Keratinocyte (primary cell): ENCODE results near the gene NAGA. TPM values are rescaled to one million over a fixed set of nuclear protein-coding genes. Genes with fewer than 3 reads are reported as not detected.

Source experiments
- DNase-seq: peaks from one replicate; pipeline ENCODE4 v3.0.0-alpha.2; 2011; ENCODE audit warnings: low read depth, missing footprints, low spot score
- FAIRE-seq: peaks from 2 replicates; lab custom pipeline; 2011; peaks lifted over from hg19 to GRCh38; lab: Jason Lieb, UNC
- H2AFZ ChIP-seq: 2 replicates; pipeline ENCODE4 v1.6.0; 2012; ENCODE audit warnings: low read length, control low read depth, inconsistent platforms; ENCODE audit not compliant: control insufficient read depth
- H3K27ac ChIP-seq: 2 replicates; pipeline ENCODE4 v1.5.1; 2011; ENCODE audit warnings: low read length; ENCODE audit not compliant: control insufficient read depth, insufficient read depth
- H3K27me3 ChIP-seq: 3 replicates; pipeline ENCODE4 v1.6.0; 2011; ENCODE audit warnings: low read length; ENCODE audit not compliant: control insufficient read depth, insufficient read depth; ENCODE audit errors: extremely low read depth
- H3K36me3 ChIP-seq, 2 experiments: 2 replicates in 1 of 2; 3 replicates in 1 of 2; pipeline ENCODE4 v1.5.1; 2011; ENCODE audit warnings: low read length in 2 of 2, mild to moderate bottlenecking in 1 of 2; ENCODE audit not compliant: control insufficient read depth in 2 of 2, insufficient read depth in 2 of 2; ENCODE audit errors: extremely low read depth in 1 of 2
- H3K4me1 ChIP-seq: 3 replicates; pipeline ENCODE4 v1.5.1; 2011; ENCODE audit warnings: low read length; ENCODE audit not compliant: control insufficient read depth, insufficient read depth; ENCODE audit errors: extremely low read depth
- H3K4me2 ChIP-seq: 3 replicates; pipeline ENCODE4 v1.6.0; 2011; ENCODE audit warnings: low read depth, low read length; ENCODE audit not compliant: control insufficient read depth, insufficient read depth; ENCODE audit errors: extremely low read depth
- H3K4me3 ChIP-seq, 3 experiments: fragments of 200-600 bp in 1 of 3; sonication (generic) in 1 of 3; 2 replicates in 2 of 3; 3 replicates in 1 of 3; pipeline ENCODE4 v1.5.1; 2011 to 2016; ENCODE audit warnings: low read length in 3 of 3, mild to moderate bottlenecking in 3 of 3, control low read depth in 2 of 3, inconsistent platforms in 1 of 3, low read depth in 1 of 3, mixed read lengths in 1 of 3, mixed run types in 1 of 3, moderate library complexity in 1 of 3; ENCODE audit not compliant: control insufficient read depth in 2 of 3, insufficient read depth in 2 of 3; ENCODE audit errors: extremely low read depth in 1 of 3
- H3K79me2 ChIP-seq: 2 replicates; pipeline ENCODE4 v1.6.0; 2012; ENCODE audit warnings: low read length; ENCODE audit not compliant: control insufficient read depth, insufficient read depth
- H3K9ac ChIP-seq: 3 replicates; pipeline ENCODE4 v1.6.0; 2011; ENCODE audit warnings: low read length; ENCODE audit not compliant: control insufficient read depth, insufficient read depth; ENCODE audit errors: extremely low read depth
- H3K9me1 ChIP-seq: 3 replicates; pipeline ENCODE4 v1.6.0; 2011; ENCODE audit warnings: low read length; ENCODE audit not compliant: control insufficient read depth, insufficient read depth; ENCODE audit errors: extremely low read depth
- H3K9me3 ChIP-seq: 2 replicates; pipeline ENCODE4 v1.5.1; 2012; ENCODE audit warnings: low read depth, low read length; ENCODE audit not compliant: control insufficient read depth
- H4K20me1 ChIP-seq: 3 replicates; pipeline ENCODE4 v1.6.0; 2011; ENCODE audit warnings: low read length; ENCODE audit not compliant: control insufficient read depth, insufficient read depth; ENCODE audit errors: extremely low read depth
- EZH2 ChIP-seq: IDR thresholded peaks from one replicate; pipeline ENCODE4 v1.6.1; 2012; ENCODE audit warnings: inconsistent platforms, mild to moderate bottlenecking, low read length, moderate library complexity
- dilution Hi-C: fragments of 300-500 bp; cut with MboI; formaldehyde crosslinking; loops from one replicate; pipeline ENCODE4 v1.7.0; 2020; ENCODE audit warnings: low sequenced_read_pairs; ENCODE audit not compliant: extremely low pct_ligation_motif_present
- polyA plus RNA-seq, 5 experiments: library from polyadenylated mRNA; depleted of rRNA in 3 of 5; stranded (reverse) in 3 of 5; stranded (forward) in 1 of 5; unstranded in 1 of 5; fragments of >200 nt; gene quantifications; 1 replicate in 1 of 5; 2 replicates in 3 of 5; 3 replicates in 1 of 5; pipeline versions ENCODE4 v1.2.1 to v1.2.3, GENCODE V29; 2011 to 2012; ENCODE audit warnings: missing spikeins in 2 of 5, low read depth in 1 of 5, low replicate concordance in 1 of 5
- TF ChIP-seq, protein P1 (sequence below), 3 experiments: IDR thresholded peaks in 1 of 3; conservative IDR thresholded peaks in 1 of 3; optimal IDR thresholded peaks in 1 of 3; 2 replicates in 2 of 3; 3 replicates in 1 of 3; pipeline versions ENCODE3 to v1.5.1; 2011; ENCODE audit warnings: low read length in 3 of 3, mild to moderate bottlenecking in 3 of 3, moderate library complexity in 2 of 3, control low read depth in 1 of 3, inconsistent platforms in 1 of 3; ENCODE audit not compliant: insufficient read depth in 2 of 3; ENCODE audit errors: extremely low read depth in 1 of 3

NAGA gene
- polyA plus RNA-seq, 1 donor (not counting 4 experiments of a cell fraction or from before 2014, with no cell fraction given), result 17.0 TPM

GRCh38 chr22:42077486-42078125 is 7.0 kb upstream of the NAGA start:
- H3K4me2 ChIP-seq, result no peak overlapping the region
- H3K79me2 ChIP-seq, result peaks cover 2% of the 10 kb centered on the region
- peaks cover 3% of the 10 kb centered on the region for H3K9me3 ChIP-seq
- no peak overlapping the region for H2AFZ ChIP-seq
- H3K27me3 ChIP-seq, result no peaks in the 10 kb centered on the region
- no peak overlapping the region for H3K4me3 ChIP-seq
- no peaks in the 10 kb centered on the region for H3K9me1 ChIP-seq
- TF ChIP-seq, protein P1, sequence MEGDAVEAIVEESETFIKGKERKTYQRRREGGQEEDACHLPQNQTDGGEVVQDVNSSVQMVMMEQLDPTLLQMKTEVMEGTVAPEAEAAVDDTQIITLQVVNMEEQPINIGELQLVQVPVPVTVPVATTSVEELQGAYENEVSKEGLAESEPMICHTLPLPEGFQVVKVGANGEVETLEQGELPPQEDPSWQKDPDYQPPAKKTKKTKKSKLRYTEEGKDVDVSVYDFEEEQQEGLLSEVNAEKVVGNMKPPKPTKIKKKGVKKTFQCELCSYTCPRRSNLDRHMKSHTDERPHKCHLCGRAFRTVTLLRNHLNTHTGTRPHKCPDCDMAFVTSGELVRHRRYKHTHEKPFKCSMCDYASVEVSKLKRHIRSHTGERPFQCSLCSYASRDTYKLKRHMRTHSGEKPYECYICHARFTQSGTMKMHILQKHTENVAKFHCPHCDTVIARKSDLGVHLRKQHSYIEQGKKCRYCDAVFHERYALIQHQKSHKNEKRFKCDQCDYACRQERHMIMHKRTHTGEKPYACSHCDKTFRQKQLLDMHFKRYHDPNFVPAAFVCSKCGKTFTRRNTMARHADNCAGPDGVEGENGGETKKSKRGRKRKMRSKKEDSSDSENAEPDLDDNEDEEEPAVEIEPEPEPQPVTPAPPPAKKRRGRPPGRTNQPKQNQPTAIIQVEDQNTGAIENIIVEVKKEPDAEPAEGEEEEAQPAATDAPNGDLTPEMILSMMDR (optimal IDR thresholded peaks at IDR 0.05 in 1 of 3, IDR thresholded peaks at IDR 0.05 in 1 of 3, conservative IDR thresholded peaks at IDR 0.05 in 1 of 3; ENCODE audit: extremely low read depth in 1 of 3, insufficient read depth in 2 of 3, low read length in 3 of 3), result no peak
- no peak for TF ChIP-seq EZH2
- no peaks in the 10 kb centered on the region for H4K20me1 ChIP-seq
- H3K4me1 ChIP-seq, result peaks cover 22% of the 10 kb centered on the region
- peaks cover 0 to 2% of the 10 kb centered on the region in 2 experiments for H3K36me3 ChIP-seq
- dilution Hi-C loops, result no loop called here
- no peak overlapping the region for H3K27ac ChIP-seq
- H3K9ac ChIP-seq, result no peak overlapping the region
- FAIRE-seq, result no peak
- DNase-seq, result no peak

DNA sequence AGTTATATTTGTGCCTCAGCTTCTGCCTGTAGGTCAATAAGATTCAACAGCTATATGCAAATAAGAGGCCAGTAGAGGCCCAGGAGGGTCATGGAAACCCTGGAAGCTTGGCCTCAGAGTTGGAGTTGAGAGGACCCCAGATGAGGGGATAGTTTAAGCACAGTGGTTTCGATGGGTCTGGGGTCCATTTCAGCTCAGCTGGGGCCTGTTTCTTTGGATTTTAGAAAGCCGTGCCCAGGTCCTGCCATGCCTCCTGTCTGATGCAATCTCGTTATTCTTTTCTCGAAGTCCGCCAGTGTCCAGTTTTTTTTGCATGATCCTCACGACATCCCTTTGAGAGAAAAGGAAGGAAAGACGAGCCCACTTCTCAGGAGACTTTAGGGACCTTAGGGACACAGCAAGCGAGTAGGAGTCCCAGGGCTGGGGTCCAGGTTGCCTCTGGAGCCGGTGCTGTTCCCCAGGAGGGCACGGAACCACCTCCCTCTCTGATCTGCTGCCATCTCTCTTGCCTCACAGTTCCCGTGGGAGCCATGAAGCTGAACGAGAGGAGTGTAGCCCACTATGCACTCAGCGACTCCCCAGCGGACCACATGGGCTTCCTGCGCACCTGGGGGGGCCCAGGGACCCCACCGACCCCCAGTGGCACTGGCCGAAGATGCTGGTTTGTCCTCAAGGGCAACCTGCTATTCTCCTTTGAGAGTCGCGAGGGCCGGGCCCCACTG is 6.3 kb upstream of the NAGA start:
- no peak overlapping the region for H3K4me3 ChIP-seq
- no peaks in the 10 kb centered on the region for H3K9me1 ChIP-seq
- H3K9ac ChIP-seq, result no peak overlapping the region
- no peak for DNase-seq
- H3K27ac ChIP-seq, result no peak overlapping the region
- peaks cover 3% of the 10 kb centered on the region for H3K9me3 ChIP-seq
- no peaks in the 10 kb centered on the region for H4K20me1 ChIP-seq
- H3K4me1 ChIP-seq, result peaks cover 21% of the 10 kb centered on the region
- no peaks in the 10 kb centered on the region for H3K27me3 ChIP-seq
- peaks cover 2% of the 10 kb centered on the region for H3K79me2 ChIP-seq
- no peak overlapping the region for H3K4me2 ChIP-seq
- TF ChIP-seq, protein P1 (optimal IDR thresholded peaks at IDR 0.05 in 1 of 3, IDR thresholded peaks at IDR 0.05 in 1 of 3, conservative IDR thresholded peaks at IDR 0.05 in 1 of 3; ENCODE audit: extremely low read depth in 1 of 3, insufficient read depth in 2 of 3, low read length in 3 of 3), result no peak
- no peak for TF ChIP-seq EZH2
- no peak for FAIRE-seq
- dilution Hi-C loops, result no loop called here
- H2AFZ ChIP-seq, result no peak overlapping the region
- H3K36me3 ChIP-seq, result peaks cover 0 to 2% of the 10 kb centered on the region in 2 experiments
